ENCODE measurements around the gene INTU.
"Not testable (repeated sequence)": the region's sequence is repeated elsewhere in the genome, so short reads cannot be mapped to it uniquely, and the experiment has no call there.

INTU gene

DNA sequence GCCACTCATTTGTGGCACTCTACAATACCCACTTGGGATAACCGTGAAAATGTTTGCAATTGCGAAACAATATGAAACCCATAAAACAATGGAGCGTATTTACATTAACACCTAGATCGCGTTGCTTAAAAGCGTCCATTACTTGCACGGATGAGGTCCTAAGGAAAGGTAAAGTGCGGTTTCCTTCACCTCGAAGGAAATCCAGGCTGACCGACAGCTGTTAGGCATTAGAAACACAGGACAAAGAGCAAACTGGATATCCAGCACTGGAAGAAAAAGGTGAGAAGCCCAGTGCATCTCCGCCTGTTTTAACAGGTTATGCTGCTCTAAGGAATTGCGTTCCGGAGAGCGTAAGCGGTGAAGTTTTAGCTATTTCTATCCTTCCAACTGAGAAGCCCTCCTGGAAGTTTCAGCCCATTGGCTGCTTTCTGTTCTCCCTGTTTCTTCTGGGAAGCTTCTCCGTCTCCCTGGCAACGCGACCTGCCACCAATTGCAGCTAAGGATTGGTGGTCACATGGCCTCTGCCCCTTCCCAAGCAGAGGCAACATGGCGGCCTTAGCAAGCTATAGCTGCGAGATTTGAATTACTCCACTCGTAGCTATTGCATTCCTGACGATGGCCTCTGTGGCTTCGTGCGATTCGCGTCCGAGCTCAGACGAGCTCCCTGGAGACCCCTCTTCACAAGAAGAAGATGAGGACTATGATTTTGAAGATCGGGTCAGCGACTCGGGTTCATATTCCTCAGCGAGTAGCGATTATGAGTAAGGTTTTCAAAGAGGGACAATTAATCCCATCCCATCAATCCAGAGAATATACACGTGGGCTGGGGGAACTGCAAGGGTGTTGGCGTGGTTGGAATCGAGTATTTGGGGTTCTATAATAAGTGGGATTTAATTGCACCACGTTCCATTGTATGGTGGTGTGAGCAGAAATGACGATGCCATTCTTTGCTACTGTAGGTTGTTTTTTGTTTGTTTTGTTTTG, at the start of gene INTU:
Gene INTU (plus strand): TSS at position 538 of the 984 bp plus-strand sequence. CDS start 78 bp downstream, at position 616.
- DNase-seq, result peak; percentile 76 to 97 (median 90)

- DNase-seq, result not testable (repeated sequence)
Observed at GRCh38 chr4:127586496-127586895, 46.3 kb upstream of the INTU start.

DNA sequence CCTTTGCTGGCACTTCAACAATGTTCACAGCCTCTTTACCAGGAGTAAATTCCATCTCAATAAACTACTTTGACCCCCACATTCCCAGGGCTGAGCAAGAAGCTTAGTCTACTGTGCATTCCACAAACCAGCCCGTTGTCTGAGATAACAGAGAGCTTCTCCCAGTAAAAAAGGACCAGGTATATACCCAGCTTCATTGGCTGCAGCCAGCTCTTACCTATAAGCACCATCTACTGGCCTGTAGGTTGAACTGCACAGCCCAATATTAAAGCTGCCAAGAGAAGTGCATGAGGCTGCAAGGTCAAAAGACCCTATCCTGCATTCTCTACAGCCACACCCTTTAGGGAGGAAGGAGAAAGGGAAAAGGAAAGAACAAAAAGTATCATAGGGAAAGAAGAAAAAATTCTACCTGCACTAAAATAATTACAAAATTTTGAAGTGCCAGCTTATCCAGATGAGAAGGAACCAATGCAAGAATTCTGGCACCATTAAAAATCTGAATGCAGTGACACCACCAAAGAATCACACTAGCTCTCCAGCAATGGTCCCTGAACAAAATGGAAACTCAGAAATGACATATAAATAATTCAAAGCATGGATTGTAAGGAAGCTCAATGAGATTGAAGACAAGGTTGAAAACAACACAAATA, 45.7 kb upstream of the INTU start:
- DNase-seq, result peak in 2 of 3 experiments; percentile 17 to 68

- not testable (repeated sequence) for DNase-seq
Observed at GRCh38 chr4:127589153-127589552, 43.6 kb upstream of the INTU start.

- DNase-seq, result no peak
Observed at GRCh38 chr4:127598656-127599055, 34.1 kb upstream of the INTU start.

DNA sequence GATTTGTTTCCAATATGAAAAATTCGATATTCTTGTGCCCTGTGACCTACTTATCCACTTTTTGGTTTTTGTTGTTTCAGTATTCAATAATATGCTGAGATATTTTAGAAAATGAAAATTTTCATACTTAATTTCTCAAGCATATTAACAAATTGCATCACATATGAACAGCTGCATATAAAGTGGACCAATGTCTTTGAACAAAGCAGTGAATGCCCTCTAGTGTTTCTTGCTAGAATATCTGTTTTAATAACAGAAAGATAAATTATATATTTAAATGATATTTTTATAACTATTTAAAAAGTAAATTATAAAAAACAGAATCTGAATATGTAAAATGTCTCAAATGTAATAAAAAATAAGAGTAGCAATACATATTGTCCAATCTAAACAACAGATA, 31.7 kb upstream of the INTU start:
- no peak for DNase-seq

DNA sequence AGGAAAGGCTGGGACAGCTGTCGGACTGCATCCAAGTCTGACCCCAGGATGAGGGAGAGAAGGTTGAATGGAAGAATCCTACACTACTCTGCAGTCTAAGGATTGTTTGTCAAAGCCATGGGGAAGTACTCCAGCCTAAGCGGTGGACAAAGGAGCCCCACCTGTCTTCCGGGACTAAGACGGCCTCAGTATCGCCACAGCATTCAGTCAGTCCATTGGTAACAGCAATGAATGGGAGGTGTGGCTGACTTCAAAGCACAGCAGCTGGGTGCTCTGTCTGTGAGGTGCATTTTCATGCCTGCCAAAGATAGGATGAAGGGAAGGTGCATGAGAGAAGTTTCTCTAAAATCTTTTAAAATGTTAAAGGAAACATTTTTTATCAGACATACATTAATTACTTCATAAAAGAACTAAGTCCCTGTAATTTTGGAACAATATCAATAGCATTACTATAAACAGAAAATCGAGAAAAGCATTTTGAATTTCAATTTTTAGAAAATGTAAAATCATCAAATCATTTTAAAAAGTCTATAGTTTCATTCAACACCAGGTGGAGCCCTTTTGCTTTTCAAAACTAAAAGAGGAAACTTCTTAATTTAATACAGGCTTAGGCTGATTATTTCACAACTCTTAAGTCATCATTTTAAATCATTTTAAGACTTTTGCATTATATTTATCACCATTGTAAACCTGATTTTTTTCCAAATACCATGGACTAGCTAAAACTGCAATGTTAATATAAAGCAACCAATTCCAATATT, 27.6 kb upstream of the INTU start:
- peak; percentile 25 to 90 (median 67) for DNase-seq

- DNase-seq, result peak in 1 of 3 experiments; percentile 22
Observed at GRCh38 chr4:127606823-127607222, 25.9 kb upstream of the INTU start.

DNA sequence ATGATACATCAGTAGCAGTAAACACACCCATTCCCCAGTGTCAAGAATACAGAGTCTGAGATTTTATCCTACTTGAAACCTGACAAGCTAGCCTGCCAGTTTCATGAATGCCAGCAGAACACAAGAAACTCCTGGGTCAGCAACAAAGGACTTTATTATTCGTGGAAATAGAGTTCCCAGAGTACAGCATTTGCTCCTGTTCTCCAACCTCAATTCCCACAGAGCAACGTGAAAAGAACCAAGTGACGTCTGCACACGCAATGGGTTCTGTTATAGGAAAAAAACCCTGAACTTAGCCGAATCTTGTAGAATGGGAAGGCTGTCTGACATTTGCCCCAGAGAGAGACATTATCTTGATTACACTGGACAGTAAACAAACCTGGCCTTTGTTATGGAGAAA, 23.3 kb upstream of the INTU start:
- DNase-seq, result no peak

- no peak for DNase-seq
Observed at GRCh38 chr4:127610488-127610887, 22.3 kb upstream of the INTU start.

- DNase-seq, result no peak
Observed at GRCh38 chr4:127616898-127617297, 15.9 kb upstream of the INTU start.

DNA sequence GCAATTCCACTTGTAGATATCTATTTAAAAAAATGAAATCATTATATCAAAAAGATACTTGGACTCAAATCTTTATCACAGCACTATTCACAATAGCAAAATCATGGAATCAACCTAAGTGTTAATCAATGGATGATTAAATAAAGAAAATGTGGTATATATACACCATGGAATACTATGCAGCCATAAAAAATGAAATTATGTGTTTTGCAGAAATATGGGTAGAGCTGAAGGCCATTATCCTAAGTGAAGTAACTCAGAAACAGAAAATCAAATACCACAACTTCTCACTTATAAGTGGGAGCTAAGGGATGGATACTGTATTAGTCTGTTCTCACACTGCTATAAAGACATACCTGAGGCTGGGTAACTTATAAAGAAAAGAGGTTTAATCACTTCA, 14.3 kb upstream of the INTU start:
- DNase-seq, result no peak

DNA sequence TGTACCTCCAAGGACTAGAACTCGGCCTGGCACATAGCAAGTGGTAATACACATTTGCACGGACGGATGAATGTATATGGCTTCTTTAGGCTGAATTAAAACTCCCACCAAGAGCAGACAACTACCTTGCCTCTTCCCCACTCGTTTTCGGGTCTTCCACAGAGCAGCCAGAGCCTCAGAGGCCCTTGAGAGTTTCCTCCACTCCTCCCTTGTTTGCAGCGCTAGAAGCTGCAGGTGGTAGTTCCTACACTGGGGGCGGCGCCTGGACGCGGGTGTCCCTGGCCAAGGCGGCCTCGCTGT, 10.2 kb upstream of the INTU start:
- DNase-seq, result no peak

DNA sequence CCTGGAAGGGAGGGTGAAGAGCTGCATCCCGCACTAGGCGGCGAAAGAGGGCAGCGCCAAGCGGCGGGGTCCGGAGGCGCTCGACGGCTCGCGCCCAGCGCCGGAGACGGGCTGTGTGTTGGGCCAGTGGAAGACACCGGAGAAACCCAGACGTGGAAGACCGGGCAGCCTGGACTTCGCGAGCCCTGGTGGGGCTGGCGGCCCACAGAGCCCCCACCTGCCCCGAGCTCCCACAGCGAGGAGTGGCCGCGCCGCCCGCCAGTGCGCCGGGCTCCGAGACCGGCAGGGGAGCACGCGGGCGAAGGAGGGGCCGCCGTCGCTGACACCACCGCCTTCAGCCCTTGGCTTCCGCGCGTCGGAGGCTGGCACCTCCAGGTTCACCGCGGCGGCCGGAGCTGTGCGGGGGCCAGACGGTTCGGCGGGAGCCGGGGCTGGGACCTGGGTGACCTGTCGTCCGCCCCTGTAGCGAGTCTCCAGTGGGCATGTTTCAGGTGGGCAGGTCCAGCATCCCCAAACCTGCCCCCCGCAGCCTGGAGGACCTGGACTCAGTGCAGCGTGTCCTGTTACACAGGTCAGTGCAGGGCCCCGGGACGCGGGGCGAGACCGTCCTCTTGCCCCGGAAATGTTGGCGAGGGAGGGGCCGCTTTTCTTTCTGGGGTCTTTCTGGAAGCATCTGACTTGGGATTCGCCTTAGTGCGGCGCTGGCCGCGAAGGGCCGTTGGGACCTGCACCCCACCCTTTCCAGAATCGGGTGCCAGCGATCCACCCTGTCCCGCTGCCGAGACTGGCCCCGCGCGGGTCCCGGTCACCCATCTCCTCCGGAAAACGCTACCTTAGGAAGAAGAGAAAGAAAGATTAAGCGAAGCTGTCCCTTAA, 9.6 kb upstream of the INTU start:
- peak in 2 of 3 experiments; percentile 76 to 83 for DNase-seq

GRCh38 chr4:127623797-127624083, 9.0 kb upstream of the INTU start:
- no peak for DNase-seq

DNA sequence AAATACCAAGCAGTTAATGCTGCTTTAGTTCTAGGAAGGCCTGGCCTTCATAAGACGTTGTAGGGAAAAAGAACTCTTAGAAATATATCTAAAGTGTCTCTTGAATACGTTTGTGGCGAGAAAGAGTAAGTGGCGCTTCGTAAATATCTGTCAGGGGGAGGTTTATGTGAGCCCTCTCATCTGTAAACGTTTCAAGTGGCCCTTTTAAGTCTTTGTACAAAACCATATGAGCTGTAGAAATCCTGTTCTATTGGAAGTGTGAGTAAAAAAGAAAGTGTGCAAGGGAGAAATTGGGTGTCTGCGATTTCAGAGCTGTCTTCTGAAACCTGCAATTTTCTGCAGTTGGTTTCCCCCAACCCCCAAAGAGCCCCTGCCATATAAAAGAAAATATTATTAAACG, 8.6 kb upstream of the INTU start:
- peak in 2 of 3 experiments; percentile 24 to 38 for DNase-seq

DNA sequence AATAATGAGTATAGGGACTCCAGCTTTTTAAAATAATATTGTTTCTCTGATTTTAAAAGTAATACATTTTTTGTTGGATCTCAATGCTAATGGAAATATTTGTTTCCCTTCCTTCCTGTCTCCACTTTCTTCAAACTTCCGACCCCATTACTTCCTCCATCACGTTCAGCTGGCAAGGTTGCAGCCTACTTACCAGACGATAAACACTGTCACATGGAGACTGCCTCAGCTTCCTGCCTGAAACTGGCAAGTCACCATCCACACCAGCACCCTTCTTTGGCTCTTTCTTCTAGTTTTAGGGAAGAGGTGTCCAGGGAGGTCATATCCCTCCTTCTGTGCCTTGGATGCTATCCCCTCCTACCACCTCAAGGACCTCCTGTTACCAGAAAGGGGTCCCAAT, 3.4 kb upstream of the INTU start:
- DNase-seq, result no peak

DNA sequence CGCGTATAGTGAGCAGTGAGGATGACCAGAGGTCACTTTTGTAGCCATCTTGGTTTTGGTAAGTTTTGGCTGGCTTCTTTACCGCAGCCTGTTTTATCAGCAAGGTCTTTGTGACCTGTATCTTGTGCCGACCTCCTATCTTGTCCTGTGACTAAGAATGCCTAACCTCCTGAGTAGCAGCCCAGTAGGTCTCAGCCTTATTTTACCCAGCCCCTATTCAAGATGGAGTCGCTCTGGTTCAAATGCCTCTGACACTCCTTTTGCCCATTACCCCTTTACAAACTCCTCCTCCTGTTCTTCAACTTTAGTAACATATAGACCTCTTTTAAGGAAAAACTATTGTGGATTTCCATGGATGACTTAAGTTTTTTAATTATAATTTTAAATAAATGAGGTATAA, 2.6 kb upstream of the INTU start:
- DNase-seq, result no peak

GRCh38 chr4:127631420-127631819, 1.3 kb upstream of the INTU start:
- DNase-seq, result no peak

DNA sequence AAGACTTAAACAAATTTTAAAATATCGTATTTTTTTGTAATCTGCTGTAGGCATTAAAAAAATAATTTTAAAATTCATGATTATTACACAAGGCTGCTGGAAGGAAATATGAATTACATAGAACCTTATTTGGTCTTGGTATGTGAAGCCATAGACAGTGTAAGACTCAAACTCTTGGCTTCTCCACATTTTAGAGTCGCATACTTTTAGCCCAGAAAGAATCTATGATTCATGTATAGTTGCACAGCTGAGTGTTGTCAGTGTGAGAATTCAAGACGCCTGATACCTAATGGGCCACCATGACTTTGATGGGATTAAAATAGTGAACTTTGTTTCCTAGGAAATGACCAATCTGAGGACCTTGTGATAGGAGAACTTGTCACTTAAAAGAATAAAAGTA, 1.4 kb downstream of the INTU start:
- DNase-seq, result no peak

DNA sequence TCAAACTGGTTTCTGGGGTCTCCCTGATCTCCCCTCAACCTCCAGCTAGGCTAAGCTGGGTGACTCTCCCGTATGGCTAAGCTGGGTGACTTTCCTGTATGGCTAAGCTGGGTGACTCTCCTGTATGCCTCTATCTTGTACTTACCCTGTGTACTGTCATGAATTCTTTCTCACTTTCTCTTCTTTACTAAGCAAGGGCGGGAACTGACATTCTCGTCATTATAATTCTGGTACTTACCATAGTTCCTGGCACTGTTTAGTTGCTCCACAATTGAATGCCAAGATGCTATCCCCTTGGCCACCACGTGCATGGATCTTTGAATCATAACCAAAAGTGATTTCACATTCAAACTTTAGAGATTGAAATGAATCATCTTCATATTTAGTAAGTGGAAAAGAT, 8.8 kb downstream of the INTU start:
- DNase-seq, result no peak

GRCh38 chr4:127642169-127642568, 9.4 kb downstream of the INTU start:
- no peak for DNase-seq

DNA sequence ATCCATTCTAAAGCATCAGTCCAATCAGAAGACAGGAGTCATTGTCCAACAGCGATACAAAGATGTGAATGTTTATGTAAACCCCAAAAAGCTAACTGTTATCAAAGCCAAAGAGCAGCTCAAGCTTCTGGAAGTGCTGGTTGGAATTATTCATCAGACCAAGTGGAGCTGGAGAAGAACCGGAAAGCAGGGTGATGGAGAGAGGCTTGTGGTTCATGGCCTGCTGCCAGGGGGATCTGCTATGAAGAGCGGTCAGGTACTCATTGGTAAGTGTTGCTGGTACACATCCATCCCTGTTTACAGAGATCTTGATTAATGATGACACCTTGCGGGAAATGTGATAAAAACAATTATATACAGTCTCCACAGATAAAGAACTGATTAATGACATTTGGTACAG, 11.0 kb downstream of the INTU start:
- peak in 1 of 3 experiments; percentile 3 for DNase-seq
